Smooth muscle cell (in vitro differentiated cells): ENCODE measurements around the gene NR4A1. TPM values are rescaled to one million over a fixed set of nuclear protein-coding genes. Genes with fewer than 3 reads are reported as not detected.

Experiments used
- DNase-seq: peaks from one replicate; lab custom pipeline; 2025; ENCODE audit not compliant: unreplicated experiment; lab: John Stamatoyannopoulos, UW
- H2AFZ ChIP-seq: fragments of 200-600 bp; sonication (generic); 2 replicates; pipeline ENCODE4 v1.6.0; 2016; ENCODE audit warnings: antibody characterized with exemption, low read depth, mild to moderate bottlenecking
- H3F3A ChIP-seq: fragments of 200-600 bp; sonication (generic); 2 replicates; pipeline ENCODE4 v1.6.0; 2017; ENCODE audit warnings: antibody characterized with exemption, low read depth
- H3K27ac ChIP-seq: fragments of 200-600 bp; sonication (generic); 2 replicates; pipeline ENCODE4 v1.5.1; 2016; ENCODE audit warnings: low read depth, mild to moderate bottlenecking
- H3K27me3 ChIP-seq: fragments of 200-600 bp; sonication (generic); 2 replicates; pipeline ENCODE4 v1.6.1; 2016; ENCODE audit warnings: low read depth, mild to moderate bottlenecking
- H3K36me3 ChIP-seq: fragments of 200-600 bp; sonication (generic); 2 replicates; pipeline ENCODE4 v1.5.1; 2016; ENCODE audit warnings: low read depth
- H3K4me1 ChIP-seq: fragments of 200-600 bp; sonication (generic); 2 replicates; pipeline ENCODE4 v1.5.1; 2016; ENCODE audit warnings: low read depth
- H3K4me2 ChIP-seq: fragments of 200-600 bp; sonication (generic); 2 replicates; pipeline ENCODE4 v1.6.0; 2016; ENCODE audit warnings: mild to moderate bottlenecking
- H3K4me3 ChIP-seq: fragments of 200-600 bp; sonication (generic); 2 replicates; pipeline ENCODE4 v1.5.1; 2016; ENCODE audit warnings: mild to moderate bottlenecking
- H3K79me2 ChIP-seq: fragments of 200-600 bp; sonication (generic); 2 replicates; pipeline ENCODE4 v1.6.0; 2016; ENCODE audit warnings: low read depth, mild to moderate bottlenecking
- H3K9ac ChIP-seq: fragments of 200-600 bp; sonication (generic); 2 replicates; pipeline ENCODE4 v1.6.0; 2016; ENCODE audit warnings: low read depth
- H3K9me3 ChIP-seq: fragments of 200-600 bp; sonication (generic); replicated peaks from 2 replicates; pipeline ENCODE4 v1.5.1; 2016; ENCODE audit warnings: low read depth
- H4K20me1 ChIP-seq: fragments of 200-600 bp; sonication (generic); 2 replicates; pipeline ENCODE4 v1.6.0; 2016; ENCODE audit warnings: low read depth
- CTCF ChIP-seq: fragments of 200-600 bp; sonication (generic); IDR thresholded peaks from 2 replicates; pipeline ENCODE4 v1.5.1; 2017; ENCODE audit warnings: borderline replicate concordance, mild to moderate bottlenecking, antibody characterized with exemption; ENCODE audit not compliant: insufficient read depth, poor library complexity, severe bottlenecking
- WGBS: methylation state at CpG from one replicate; pipeline ENCODE4 v1.1.7; 2016; ENCODE audit warnings: low lambda C conversion rate; 5-methylcytosine and 5-hydroxymethylcytosine counted together
- polyA plus RNA-seq: library from polyadenylated mRNA; unstranded; fragments of >200 nt; fragmentation: Nextera tagmentation; extraction: Ambion mirVana; gene quantifications from 2 replicates; pipeline ENCODE4 v1.2.1, GENCODE V29; 2016
- total RNA-seq: library from RNA; depleted of rRNA; stranded (reverse); fragments of >200 nt; gene quantifications from 2 replicates; pipeline ENCODE4 v1.2.3, GENCODE V29; 2014

The NR4A1 gene
- total and polyA plus RNA-seq, 2 experiments from 2014 or later: 182 to 634 TPM

DNA sequence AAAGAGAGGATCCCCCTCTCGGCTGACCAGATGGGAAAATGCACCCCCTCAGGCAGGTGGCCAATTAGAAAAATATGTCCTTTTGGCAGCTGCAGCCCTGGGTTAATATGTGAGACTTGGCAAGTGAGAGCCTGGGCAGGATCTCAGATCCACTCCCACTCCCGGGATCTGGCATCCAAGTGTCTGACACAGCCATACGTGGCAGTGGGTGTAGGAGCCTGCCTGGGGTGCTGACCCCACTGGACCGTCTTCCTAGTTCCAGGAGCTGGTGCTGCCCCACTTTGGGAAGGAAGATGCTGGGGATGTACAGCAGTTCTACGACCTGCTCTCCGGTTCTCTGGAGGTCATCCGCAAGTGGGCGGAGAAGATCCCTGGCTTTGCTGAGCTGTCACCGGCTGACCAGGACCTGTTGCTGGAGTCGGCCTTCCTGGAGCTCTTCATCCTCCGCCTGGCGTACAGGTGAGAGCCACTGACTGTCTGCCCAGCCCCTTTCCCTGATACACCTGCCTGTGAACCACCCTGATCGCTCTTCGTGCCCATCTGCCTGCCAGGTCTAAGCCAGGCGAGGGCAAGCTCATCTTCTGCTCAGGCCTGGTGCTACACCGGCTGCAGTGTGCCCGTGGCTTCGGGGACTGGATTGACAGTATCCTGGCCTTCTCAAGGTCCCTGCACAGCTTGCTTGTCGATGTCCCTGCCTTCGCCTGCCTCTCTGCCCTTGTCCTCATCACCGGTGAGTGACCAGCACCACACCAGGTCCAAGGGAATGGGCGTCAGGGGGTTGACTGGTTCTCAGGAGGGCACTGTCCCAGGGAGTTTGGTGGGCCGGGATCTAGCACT lies 5.8 kb downstream of the NR4A1 start:
- no peak for DNase-seq
- Histone ChIP-seq H3K36me3 (no peaks in the 10 kb centered on the region), H3K4me3 (no peak overlapping the region), H3F3A (peaks cover 4% of the 10 kb centered on the region), H3K4me2 (no peak overlapping the region), H3K27ac (no peak overlapping the region), H4K20me1 (peaks cover 71% of the 10 kb centered on the region), H3K79me2 (peaks cover 6% of the 10 kb centered on the region), H3K27me3 (no peaks in the 10 kb centered on the region), H3K9ac (no peak overlapping the region), H3K9me3 (no peaks in the 10 kb centered on the region), H3K4me1 (peaks cover 6% of the 10 kb centered on the region), H2AFZ (no peak overlapping the region)
- WGBS: 94% methylated on average over 23 of the region's 23 CpGs
- TF ChIP-seq CTCF: no peak

DNA sequence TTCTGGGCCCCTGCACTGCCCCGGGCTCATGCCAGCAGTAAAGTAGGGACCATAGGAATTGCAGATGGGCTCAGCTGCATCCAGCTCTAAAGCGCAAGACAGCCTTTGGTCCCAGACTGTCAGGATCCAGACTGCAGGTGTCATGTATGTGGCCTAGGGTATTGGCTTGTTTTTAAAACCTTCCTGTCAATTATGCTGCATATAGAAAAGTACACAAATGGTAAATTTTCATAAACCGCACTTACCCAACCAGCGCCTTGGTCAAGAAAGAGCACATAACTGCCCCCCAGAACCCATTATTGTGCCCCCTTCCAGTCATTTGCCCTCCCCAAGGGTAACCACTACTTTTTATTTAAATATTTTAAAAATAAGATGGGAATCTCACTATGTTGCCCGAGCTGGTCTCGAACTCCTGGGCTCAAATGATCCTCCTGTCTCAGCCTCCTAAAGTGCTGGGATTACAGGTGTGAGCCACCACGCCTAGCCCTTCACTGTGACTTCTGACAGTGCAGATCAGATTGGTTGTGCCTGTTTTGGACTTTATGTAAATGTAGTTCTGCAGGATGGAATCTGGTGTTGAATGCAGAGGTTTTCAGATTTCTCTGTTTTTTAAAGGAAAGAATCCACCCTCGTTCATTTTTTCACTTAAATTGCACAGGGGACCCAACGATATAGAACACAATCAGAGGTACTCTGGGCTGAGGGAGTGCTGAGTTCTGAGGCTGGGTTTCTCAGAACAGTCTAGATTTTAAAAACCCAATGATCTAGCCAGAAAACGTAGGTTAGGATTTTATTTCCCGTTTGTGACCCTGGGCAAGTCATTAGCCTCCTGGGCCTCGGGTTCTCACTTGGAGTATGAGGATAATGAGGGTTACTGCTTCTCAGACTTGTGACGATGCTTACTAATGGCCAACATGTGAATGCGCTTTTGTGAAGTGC lies 6.7 kb downstream of the NR4A1 start:
- TF ChIP-seq CTCF: no peak
- no peaks in the 10 kb centered on the region for H3K36me3 ChIP-seq
- WGBS: 92% methylated on average over 14 of the region's 14 CpGs
- no peak overlapping the region for H3K4me2 ChIP-seq
- peaks cover 62% of the 10 kb centered on the region for H4K20me1 ChIP-seq
- H3K9me3 ChIP-seq: no peaks in the 10 kb centered on the region
- H3K27ac ChIP-seq: no peak overlapping the region
- no peak for DNase-seq
- no peak overlapping the region for H3K9ac ChIP-seq
- no peaks in the 10 kb centered on the region for H3K27me3 ChIP-seq
- peaks cover 2% of the 10 kb centered on the region for H3K79me2 ChIP-seq
- H3F3A ChIP-seq: peaks cover 4% of the 10 kb centered on the region
- H3K4me3 ChIP-seq: no peak overlapping the region
- H3K4me1 ChIP-seq: peaks cover 6% of the 10 kb centered on the region
- H2AFZ ChIP-seq: no peak overlapping the region

- Histone ChIP-seq H2AFZ (no peak overlapping the region), H3K9ac (no peak overlapping the region), H3K9me3 (no peaks in the 10 kb centered on the region), H3K79me2 (no peaks in the 10 kb centered on the region), H3K4me2 (no peak overlapping the region), H3K4me1 (peaks cover 6% of the 10 kb centered on the region), H3K36me3 (no peaks in the 10 kb centered on the region), H3K27me3 (no peaks in the 10 kb centered on the region), H3F3A (peaks cover 4% of the 10 kb centered on the region), H4K20me1 (peaks cover 53% of the 10 kb centered on the region), H3K4me3 (no peak overlapping the region), H3K27ac (no peak overlapping the region)
- no peak for DNase-seq
- 94% methylated on average over 22 of the region's 25 CpGs for WGBS
- no peak for TF ChIP-seq CTCF
These were observed 7.6 kb downstream of the NR4A1 start for GRCh38 chr12:52058631-52059361.
